Activated CD8-positive, alpha-beta memory T cell treated with anti-CD3 and anti-CD28 coated beads, Interleukin-2, amount 10 ng/mL, durations not matched to agents 7 days and 5 days (primary cell): Measurements from ENCODE around the gene ADAM22. TPM values are rescaled to one million over a fixed set of nuclear protein-coding genes. Genes with fewer than 3 reads are reported as not detected.
A peak's percentile ranks its signal among the peaks of the same experiment; 100 is the strongest.

Experiments used
- ATAC-seq: fragments of 150-1000 bp; cut with Tn5 transposase; one replicate; pipeline ENCODE4 v1.10.0; 2021; ENCODE audit warnings: moderate library complexity
- CTCF ChIA-PET: fragments of 350-600 bp; sonication (Branson Sonifier 250); formaldehyde crosslinking; loops from one replicate; lab custom pipeline; 2021; ENCODE audit warnings: antibody characterized with exemption; lab: Charles Lee
- DNase-seq: peaks from one replicate; pipeline ENCODE4 v3.0.0-alpha.2; 2020
- H3K27ac Mint-ChIP-seq: one replicate; pipeline ENCODE4 v1.8.0; 2021; ENCODE audit warnings: mild to moderate bottlenecking, mixed read lengths
- H3K27me3 Mint-ChIP-seq: one replicate; pipeline ENCODE4 v1.8.0; 2021; ENCODE audit warnings: mixed read lengths
- H3K36me3 Mint-ChIP-seq: one replicate; pipeline ENCODE4 v1.8.0; 2021; ENCODE audit warnings: mild to moderate bottlenecking, mixed read lengths
- H3K4me1 Mint-ChIP-seq: one replicate; pipeline ENCODE4 v1.8.0; 2021; ENCODE audit warnings: mixed read lengths
- H3K4me3 Mint-ChIP-seq: one replicate; pipeline ENCODE4 v1.8.0; 2021; ENCODE audit warnings: mild to moderate bottlenecking, moderate library complexity, mixed read lengths
- H3K9me3 Mint-ChIP-seq: one replicate; pipeline ENCODE4 v1.8.0; 2022; ENCODE audit warnings: low read depth, mixed read lengths
- total RNA-seq, 2 experiments: library from RNA; stranded (reverse); gene quantifications; one replicate each; pipeline ENCODE4 v1.2.3, GENCODE V29; 2021

The ADAM22 gene
- total RNA-seq, 2 experiments from 2014 or later, result 5.2 to 5.8 TPM

DNA sequence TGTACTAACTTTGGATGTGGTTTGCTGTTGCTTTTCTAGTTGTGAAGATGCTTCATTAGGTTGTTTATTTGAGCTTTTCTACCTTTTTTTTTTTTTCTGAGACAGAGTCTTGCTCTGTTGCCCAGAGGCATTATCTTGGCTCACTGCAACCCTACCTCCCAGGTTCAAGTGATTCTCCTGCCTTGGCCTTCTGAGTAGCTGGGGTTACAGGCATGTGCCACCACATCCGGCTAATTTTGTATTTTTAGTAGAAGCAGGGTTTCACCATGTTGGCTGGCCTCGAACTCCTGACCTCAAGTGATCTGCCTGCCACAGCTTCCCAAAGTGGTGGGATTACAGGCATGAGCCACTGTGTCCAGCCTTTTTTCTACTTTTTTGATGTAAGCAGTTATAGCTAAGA is 93.7 kb downstream of the ADAM22 start:
- Mint-ChIP-seq H3K9me3 (peaks cover 19% of the 10 kb centered on the region), H3K36me3 (peaks cover 9% of the 10 kb centered on the region), H3K27me3 (no peaks in the 10 kb centered on the region), H3K27ac (no peak overlapping the region), H3K4me3 (no peak overlapping the region), H3K4me1 (no peaks in the 10 kb centered on the region)
- no peak for ATAC-seq
- CTCF ChIA-PET, result no interaction called here
- no peak for DNase-seq

DNA sequence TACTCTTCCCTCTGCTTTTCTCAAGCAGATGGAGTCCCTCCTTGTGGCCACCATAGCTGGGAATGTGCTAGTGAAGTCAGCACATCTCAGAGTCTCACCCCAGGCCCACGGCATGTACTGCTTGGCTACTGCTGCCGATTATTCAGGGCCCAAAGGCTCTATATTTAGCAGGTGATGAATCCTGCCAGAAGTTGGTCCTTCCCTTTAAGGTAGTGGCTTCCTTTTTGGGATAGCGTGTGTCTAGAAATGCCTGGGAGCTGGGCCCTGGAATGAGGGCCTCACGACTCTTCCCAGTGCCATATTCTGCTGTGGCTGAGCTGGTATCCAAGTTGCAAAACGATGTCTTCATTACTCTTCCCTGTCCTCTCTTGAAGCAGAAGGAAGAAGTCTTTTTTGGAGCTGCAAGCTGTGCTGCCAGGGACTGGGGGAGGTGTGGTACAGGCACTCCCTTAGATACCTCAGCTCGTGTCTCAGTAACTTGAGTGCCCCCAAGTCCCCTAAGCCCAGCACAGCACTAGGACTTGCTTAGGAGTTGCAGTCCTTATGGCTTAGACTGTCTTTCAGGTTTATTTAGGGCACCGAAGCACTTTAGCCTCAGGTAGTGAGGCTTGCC is 100.1 kb downstream of the ADAM22 start:
- no peak overlapping the region for H3K27ac Mint-ChIP-seq
- H3K4me1 Mint-ChIP-seq, result no peaks in the 10 kb centered on the region
- no peak overlapping the region for H3K4me3 Mint-ChIP-seq
- H3K9me3 Mint-ChIP-seq, result peaks cover 14% of the 10 kb centered on the region
- ATAC-seq (no peak), DNase-seq (no peak)
- peaks cover 12% of the 10 kb centered on the region for H3K36me3 Mint-ChIP-seq
- no peaks in the 10 kb centered on the region for H3K27me3 Mint-ChIP-seq
- CTCF ChIA-PET, result no interaction called here

DNA sequence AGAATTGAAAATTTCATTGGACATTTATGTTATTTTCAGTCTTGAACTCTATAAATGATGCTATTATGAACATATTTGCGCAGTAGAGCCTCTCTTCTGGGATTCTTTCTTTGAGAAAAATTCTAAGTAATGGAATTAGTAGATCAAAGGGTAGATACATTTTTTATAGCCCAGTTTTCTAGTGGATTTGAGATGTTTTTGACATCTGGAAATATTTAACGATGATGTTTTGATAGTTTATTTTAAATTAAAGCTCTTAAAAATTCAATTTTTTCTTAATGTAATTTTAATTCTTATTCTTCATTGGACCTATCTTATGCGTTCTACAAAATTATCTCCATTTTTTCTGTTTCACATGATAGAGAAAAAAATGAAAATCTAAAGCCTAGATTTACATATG is 103.0 kb downstream of the ADAM22 start:
- Mint-ChIP-seq H3K4me1 (peaks cover 4% of the 10 kb centered on the region), H3K36me3 (peaks cover 6% of the 10 kb centered on the region), H3K4me3 (no peak overlapping the region), H3K27ac (no peak overlapping the region), H3K27me3 (no peaks in the 10 kb centered on the region), H3K9me3 (peaks cover 7% of the 10 kb centered on the region)
- ATAC-seq, result no peak
- no peak for DNase-seq
- CTCF ChIA-PET, result no interaction called here

DNA sequence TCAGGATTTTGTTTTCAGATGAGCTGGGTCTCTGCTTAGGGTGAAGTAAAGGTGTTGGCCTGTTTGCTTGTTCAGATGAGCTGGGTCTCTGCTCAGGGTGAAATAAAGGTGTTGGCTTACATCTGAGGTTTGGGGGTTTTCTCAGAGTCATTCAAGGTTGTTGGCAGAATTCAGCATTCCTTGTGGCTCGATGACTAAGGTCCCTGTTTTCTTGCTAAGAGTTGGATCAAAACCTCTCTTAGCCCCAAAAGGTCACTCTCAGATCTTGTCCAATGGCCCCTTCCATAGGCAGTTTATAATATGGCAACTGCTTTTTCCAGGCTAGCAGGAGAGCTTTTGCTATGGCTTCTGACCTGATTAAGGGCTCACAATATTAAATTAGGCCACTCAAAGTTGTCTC is 106.6 kb downstream of the ADAM22 start:
- Mint-ChIP-seq H3K4me1 (peaks cover 15% of the 10 kb centered on the region), H3K36me3 (no peaks in the 10 kb centered on the region), H3K27me3 (no peaks in the 10 kb centered on the region), H3K27ac (no peak overlapping the region), H3K4me3 (no peak overlapping the region), H3K9me3 (no peaks in the 10 kb centered on the region)
- no peak for ATAC-seq
- CTCF ChIA-PET, result no interaction called here
- DNase-seq, result no peak

DNA sequence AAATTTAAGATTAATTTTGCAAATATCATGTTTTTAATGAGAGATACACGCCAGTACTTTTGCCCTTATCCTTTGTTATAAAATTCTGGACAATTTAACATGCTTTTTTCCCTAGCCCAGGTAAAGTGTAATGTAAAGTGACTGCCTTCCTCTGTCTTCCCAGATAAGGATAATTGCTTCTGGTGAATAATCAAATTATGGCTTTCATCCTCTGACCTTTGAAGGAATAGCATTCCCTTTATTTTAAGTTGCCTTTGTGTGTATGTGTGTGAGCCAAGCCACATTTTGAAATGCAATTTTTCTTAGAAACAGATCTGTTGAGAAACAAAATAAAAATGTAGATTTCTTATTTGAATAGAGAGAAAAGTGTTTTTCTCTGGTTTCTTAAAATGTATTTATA is 107.5 kb downstream of the ADAM22 start:
- Mint-ChIP-seq H3K9me3 (no peaks in the 10 kb centered on the region), H3K27ac (no peak overlapping the region), H3K4me1 (peaks cover 21% of the 10 kb centered on the region), H3K4me3 (no peak overlapping the region), H3K36me3 (no peaks in the 10 kb centered on the region), H3K27me3 (no peaks in the 10 kb centered on the region)
- no peak for DNase-seq
- no peak for ATAC-seq
- CTCF ChIA-PET, result no interaction called here

DNA sequence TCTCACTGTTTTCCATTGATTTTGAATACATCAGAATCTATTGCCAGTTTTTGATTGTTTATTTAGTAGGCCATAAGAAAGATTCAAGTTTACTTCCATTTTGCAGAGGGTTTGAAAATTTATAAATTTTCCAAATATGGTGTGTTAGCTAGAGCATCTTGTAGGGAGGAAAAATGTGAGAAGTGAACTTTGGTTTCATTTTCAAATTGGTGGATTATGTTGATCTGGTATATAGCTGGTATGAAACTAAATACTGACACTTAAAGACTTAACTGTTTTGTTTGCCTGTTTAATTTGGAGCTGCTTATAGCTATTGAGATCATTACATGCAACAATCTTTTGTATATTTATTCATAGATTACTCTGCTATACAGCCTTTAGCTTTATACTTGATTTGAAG is 108.1 kb downstream of the ADAM22 start:
- DNase-seq, result no peak
- Mint-ChIP-seq H3K4me1 (peaks cover 21% of the 10 kb centered on the region), H3K9me3 (no peaks in the 10 kb centered on the region), H3K4me3 (peak overlapping the region; percentile 44), H3K27ac (peak overlapping the region; percentile 50), H3K36me3 (no peaks in the 10 kb centered on the region), H3K27me3 (no peaks in the 10 kb centered on the region)
- CTCF ChIA-PET, result no interaction called here
- ATAC-seq, result peak; percentile 73

DNA sequence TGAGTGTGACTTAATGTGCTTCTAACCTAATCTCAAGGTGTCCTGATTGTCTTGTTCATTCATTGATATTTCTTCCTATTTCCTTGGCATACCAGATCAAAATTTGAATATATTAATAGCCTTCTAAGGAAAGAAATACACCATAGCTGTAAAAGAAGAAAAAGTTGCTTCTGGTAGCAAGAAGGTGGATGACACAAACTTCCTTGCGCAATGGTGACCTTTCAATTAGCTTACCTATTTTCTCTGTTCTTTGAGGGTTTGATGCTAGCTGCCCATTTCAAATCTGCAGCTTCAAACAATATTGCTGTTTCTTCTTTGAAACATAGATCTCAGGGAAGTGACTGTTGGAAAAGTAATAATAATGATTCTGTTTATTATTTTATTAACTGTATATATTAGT is 108.8 kb downstream of the ADAM22 start:
- CTCF ChIA-PET, result no interaction called here
- peaks cover 21% of the 10 kb centered on the region for H3K4me1 Mint-ChIP-seq
- DNase-seq, result no peak
- no peak overlapping the region for H3K4me3 Mint-ChIP-seq
- no peak overlapping the region for H3K27ac Mint-ChIP-seq
- H3K36me3 Mint-ChIP-seq, result no peaks in the 10 kb centered on the region
- no peaks in the 10 kb centered on the region for H3K27me3 Mint-ChIP-seq
- H3K9me3 Mint-ChIP-seq, result no peaks in the 10 kb centered on the region
- no peak for ATAC-seq

DNA sequence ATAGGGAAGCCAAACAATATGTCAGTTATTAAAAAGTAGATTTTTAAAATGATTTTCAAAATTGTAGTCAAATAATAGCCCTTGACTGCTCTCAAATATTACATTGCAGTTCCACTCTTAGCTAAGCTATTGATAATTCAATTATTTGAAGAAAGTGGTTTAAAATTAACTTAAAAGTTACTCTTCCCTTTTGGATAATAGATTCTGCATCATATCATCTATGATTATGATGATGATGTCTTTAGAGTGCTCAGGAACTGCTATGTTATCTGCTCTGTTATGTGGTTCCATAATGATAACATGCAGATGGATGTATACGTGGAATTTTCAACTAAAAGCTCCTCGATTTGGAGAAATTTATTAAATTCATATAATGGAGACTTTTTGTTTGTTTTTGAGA is 110.0 kb downstream of the ADAM22 start:
- peaks cover 21% of the 10 kb centered on the region for H3K4me1 Mint-ChIP-seq
- ATAC-seq, result no peak
- H3K27me3 Mint-ChIP-seq, result no peaks in the 10 kb centered on the region
- DNase-seq, result no peak
- H3K4me3 Mint-ChIP-seq, result no peak overlapping the region
- CTCF ChIA-PET, result no interaction called here
- no peak overlapping the region for H3K27ac Mint-ChIP-seq
- H3K9me3 Mint-ChIP-seq, result no peaks in the 10 kb centered on the region
- H3K36me3 Mint-ChIP-seq, result no peaks in the 10 kb centered on the region

DNA sequence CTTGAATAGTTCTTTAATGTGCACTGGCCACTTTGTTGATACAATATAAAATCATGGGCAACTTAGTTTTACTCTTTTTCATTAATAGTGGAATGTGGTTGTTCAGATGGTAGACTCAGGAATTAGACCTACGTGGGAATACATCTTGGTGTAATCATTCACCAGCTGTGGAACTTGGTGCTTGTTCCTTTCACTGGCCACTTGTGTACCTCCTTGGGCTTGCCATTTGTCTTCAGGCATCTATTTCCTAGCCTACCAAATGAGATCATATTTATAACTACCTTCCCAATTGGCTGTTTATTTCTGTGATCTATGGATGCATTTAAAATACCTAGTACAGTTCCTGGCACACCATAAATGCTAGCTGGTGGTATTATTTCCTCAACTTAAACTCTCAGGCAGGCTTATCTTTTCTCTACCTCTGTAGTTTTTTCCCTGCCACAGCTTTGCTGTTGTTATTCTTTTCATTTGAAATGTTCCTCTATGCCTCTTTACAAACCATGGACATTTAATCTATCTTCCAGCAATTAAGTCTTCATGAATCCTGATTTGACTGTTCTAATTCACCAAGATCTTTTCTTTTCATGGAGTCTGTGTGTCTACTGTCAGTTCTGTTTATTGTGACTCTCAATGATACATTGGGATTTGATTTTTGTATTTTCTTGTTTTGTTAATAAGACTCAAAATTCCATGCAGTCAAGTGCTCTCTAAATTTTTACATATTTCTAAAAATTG is 113.0 kb downstream of the ADAM22 start:
- no peak for DNase-seq
- Mint-ChIP-seq H3K4me3 (no peak overlapping the region), H3K27ac (no peak overlapping the region), H3K27me3 (no peaks in the 10 kb centered on the region), H3K4me1 (peaks cover 18% of the 10 kb centered on the region), H3K9me3 (no peaks in the 10 kb centered on the region), H3K36me3 (no peaks in the 10 kb centered on the region)
- CTCF ChIA-PET, result no interaction called here
- no peak for ATAC-seq

DNA sequence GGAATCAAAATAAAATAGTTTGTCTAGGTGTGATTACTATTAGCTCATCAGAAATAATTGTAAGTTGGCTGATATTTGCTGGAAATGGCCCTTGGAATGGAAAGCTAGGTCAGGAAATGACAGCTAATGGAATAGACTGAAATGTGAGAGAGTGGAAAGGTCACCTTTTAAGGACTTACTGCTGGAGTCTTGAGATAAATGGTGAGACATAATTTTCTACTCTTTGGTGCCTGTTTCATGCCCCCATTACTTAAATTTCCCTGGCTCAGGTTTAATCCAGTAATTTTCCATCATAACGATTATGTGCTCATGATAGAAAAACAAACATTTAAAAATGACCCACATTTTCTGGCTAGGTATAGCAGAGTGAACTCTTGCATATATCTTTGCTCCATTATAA is 123.6 kb downstream of the ADAM22 start:
- H3K27me3 Mint-ChIP-seq, result no peaks in the 10 kb centered on the region
- CTCF ChIA-PET, result no interaction called here
- H3K4me1 Mint-ChIP-seq, result no peaks in the 10 kb centered on the region
- ATAC-seq, result no peak
- no peak for DNase-seq
- H3K9me3 Mint-ChIP-seq, result peaks cover 2% of the 10 kb centered on the region
- no peak overlapping the region for H3K27ac Mint-ChIP-seq
- no peak overlapping the region for H3K4me3 Mint-ChIP-seq
- H3K36me3 Mint-ChIP-seq, result peaks cover under 1% of the 10 kb centered on the region

DNA sequence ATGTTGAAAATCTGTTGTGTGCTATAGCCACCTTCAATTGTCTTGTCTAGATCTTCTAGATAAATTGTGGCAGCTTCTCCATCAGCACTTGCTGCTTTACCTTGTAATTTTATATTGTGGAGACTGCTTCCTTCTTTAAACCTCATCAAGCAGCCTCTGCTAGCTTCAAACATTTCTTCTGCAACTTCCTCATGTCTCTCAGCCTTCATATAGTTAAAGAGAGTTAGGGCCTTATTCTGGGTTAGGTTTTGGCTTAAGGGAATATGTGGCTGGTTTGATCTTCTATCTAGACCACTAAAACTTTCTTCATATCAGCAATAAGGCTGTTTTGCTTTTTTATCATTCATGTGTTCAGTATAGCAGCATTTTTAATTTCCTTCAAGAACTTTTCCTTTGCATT is 128.2 kb downstream of the ADAM22 start:
- CTCF ChIA-PET, result no interaction called here

DNA sequence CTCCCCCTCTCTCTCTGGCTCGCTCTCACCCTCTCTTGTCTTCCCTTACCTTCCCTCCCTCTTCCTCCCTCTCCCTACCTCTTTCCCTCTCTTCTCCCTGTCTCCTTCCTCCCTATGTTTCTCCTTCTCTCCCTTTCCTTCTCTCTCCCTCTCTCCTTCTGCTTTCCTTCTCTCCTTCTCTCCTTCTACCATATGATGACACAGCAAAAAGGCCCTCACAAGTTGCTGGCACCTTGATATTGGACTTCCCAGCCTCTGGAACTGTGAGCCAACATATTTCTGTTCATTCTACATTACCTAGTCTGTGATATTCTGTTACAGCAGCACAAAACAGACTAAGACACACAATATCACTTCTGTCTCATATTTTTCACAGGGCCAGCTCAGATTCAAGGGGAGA is 135.0 kb downstream of the ADAM22 start:
- no peak for DNase-seq
- no peak overlapping the region for H3K27ac Mint-ChIP-seq
- peaks cover 11% of the 10 kb centered on the region for H3K4me1 Mint-ChIP-seq
- no peak for ATAC-seq
- no peak overlapping the region for H3K4me3 Mint-ChIP-seq
- H3K27me3 Mint-ChIP-seq, result no peaks in the 10 kb centered on the region
- H3K9me3 Mint-ChIP-seq, result no peaks in the 10 kb centered on the region
- peaks cover 1% of the 10 kb centered on the region for H3K36me3 Mint-ChIP-seq
- CTCF ChIA-PET, result no interaction called here

More for the DNA sequence above, 128.2 kb downstream of the ADAM22 start:
- H3K27me3 Mint-ChIP-seq, result no peaks in the 10 kb centered on the region
- no peaks in the 10 kb centered on the region for H3K36me3 Mint-ChIP-seq
- H3K4me3 Mint-ChIP-seq, result no peak overlapping the region
- no peaks in the 10 kb centered on the region for H3K4me1 Mint-ChIP-seq
- DNase-seq (no peak), ATAC-seq (no peak)
- peaks cover 2% of the 10 kb centered on the region for H3K9me3 Mint-ChIP-seq
- H3K27ac Mint-ChIP-seq, result no peak overlapping the region

DNA sequence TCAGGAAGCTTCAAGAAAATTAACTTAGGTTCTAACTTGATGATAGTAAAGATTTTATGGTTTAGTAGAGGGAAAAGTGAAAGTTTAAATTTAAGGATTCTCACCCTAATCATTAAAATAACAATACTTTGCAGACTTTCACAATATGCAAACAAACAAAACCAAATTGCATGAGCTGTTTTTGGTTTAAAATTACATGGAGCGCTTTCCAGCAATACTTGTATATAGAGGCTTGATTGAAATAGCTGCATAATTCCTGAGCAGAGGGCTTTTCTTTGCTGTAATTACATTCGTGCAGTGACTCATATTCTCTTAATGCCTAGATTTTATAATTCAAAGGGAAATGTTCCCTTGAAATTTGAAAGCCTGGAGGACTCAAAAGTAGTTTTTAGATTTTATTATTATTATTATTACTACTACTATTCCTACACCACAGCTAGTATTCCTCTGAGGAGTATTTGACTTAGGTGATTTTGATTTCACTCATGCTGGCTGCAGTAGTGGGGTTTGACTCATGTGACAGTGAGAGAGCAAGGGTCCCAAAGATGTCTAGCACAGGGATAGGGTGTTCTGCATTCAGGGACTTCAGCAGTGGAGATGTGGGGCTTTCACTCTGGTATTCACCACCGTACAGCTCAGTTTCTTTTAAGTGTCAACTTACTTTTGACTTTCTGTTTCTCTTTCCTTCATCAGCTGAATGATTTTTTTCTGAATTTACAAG is 138.1 kb downstream of the ADAM22 start:
- DNase-seq, result no peak
- no peak for ATAC-seq
- Mint-ChIP-seq H3K27me3 (no peaks in the 10 kb centered on the region), H3K27ac (peak overlapping the region; percentile 62), H3K36me3 (peaks cover 4% of the 10 kb centered on the region), H3K4me3 (peak overlapping the region; percentile 53), H3K9me3 (no peaks in the 10 kb centered on the region), H3K4me1 (peaks cover 11% of the 10 kb centered on the region)
- CTCF ChIA-PET, result no interaction called here

DNA sequence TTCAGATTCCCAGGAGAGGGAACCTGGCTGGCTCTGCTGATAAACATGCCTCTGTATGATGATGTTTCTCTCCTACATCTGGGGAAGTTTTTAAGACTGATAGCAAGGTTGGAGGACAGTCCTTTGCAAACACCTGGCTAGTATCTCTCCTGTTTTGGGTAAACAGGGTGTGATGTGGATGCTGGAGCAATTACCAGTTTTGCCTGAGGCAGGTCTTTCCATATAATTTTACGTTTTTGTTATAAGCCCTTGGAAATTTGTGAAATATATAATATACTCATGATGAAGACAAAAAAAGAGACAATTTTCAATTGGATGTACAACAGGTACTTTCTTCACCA is 138.6 kb downstream of the ADAM22 start:
- peak overlapping the region; percentile 62 for H3K27ac Mint-ChIP-seq
- peak overlapping the region; percentile 53 for H3K4me3 Mint-ChIP-seq
- H3K4me1 Mint-ChIP-seq, result peaks cover 11% of the 10 kb centered on the region
- ATAC-seq (no peak), DNase-seq (no peak)
- peaks cover 4% of the 10 kb centered on the region for H3K36me3 Mint-ChIP-seq
- no peaks in the 10 kb centered on the region for H3K27me3 Mint-ChIP-seq
- no peaks in the 10 kb centered on the region for H3K9me3 Mint-ChIP-seq
- CTCF ChIA-PET, result no interaction called here
